Brain microvascular endothelial cell (primary cell): ENCODE results near the gene TNRC6B.

Experiments used
- DNase-seq: peaks from one replicate; pipeline ENCODE4 v3.0.0-alpha.2; 2020
- H3K27ac ChIP-seq: fragments of 250-450 bp; sonication (Bioruptor Pico); 2 replicates; pipeline ENCODE4 v1.5.1; 2020; ENCODE audit warnings: mild to moderate bottlenecking, moderate library complexity
- H3K27me3 ChIP-seq: fragments of 250-450 bp; sonication (Bioruptor Pico); replicated peaks from 2 replicates; pipeline ENCODE4 v1.5.1; 2020; ENCODE audit warnings: mild to moderate bottlenecking
- H3K36me3 ChIP-seq: fragments of 250-450 bp; sonication (Bioruptor Pico); replicated peaks from 2 replicates; pipeline ENCODE4 v1.5.1; 2020; ENCODE audit warnings: mild to moderate bottlenecking
- H3K4me3 ChIP-seq: 2 replicates; pipeline ENCODE4 v1.5.1; 2011; ENCODE audit warnings: low read depth, mild to moderate bottlenecking, control low read depth, low read length, moderate library complexity
- CTCF ChIP-seq: IDR thresholded peaks from 2 replicates; pipeline ENCODE4 v1.5.1; 2011; ENCODE audit warnings: low read depth, mild to moderate bottlenecking, moderate library complexity, low read length, control low read depth, inconsistent platforms; ENCODE audit errors: missing control alignments
- in situ Hi-C: cut with HindIII; loops from 2 replicates; pipeline ENCODE4 v1.10.0; 2017; ENCODE audit warnings: low sequenced_read_pairs, low pct_ligation_motif_present

TNRC6B gene

GRCh38 chr22:40313007-40313406 lies 135.3 kb downstream of the TNRC6B start:
- Histone ChIP-seq H3K27ac (no peak overlapping the region), H3K36me3 (peaks cover 59% of the 10 kb centered on the region), H3K27me3 (no peaks in the 10 kb centered on the region), H3K4me3 (no peak overlapping the region)
- in situ Hi-C loops = no loop called here
- DNase-seq = no peak
- no peak for TF ChIP-seq CTCF

GRCh38 chr22:40314041-40314440 lies 136.3 kb downstream of the TNRC6B start:
- H3K27me3 ChIP-seq = no peaks in the 10 kb centered on the region
- in situ Hi-C loops = no loop called here
- H3K36me3 ChIP-seq = peaks cover 53% of the 10 kb centered on the region
- H3K4me3 ChIP-seq = no peak overlapping the region
- no peak for DNase-seq
- H3K27ac ChIP-seq = no peak overlapping the region
- no peak for TF ChIP-seq CTCF

GRCh38 chr22:40320687-40321086 lies 143.0 kb downstream of the TNRC6B start:
- Histone ChIP-seq H3K4me3 (no peak overlapping the region), H3K27ac (no peak overlapping the region), H3K27me3 (no peaks in the 10 kb centered on the region), H3K36me3 (peaks cover 35% of the 10 kb centered on the region)
- DNase-seq = no peak
- TF ChIP-seq CTCF = no peak
- in situ Hi-C loops = no loop called here

GRCh38 chr22:40322021-40322420 lies 144.3 kb downstream of the TNRC6B start:
- no peaks in the 10 kb centered on the region for H3K27me3 ChIP-seq
- in situ Hi-C loops = no loop called here
- no peak for DNase-seq
- no peak for TF ChIP-seq CTCF
- no peak overlapping the region for H3K27ac ChIP-seq
- H3K36me3 ChIP-seq = peaks cover 26% of the 10 kb centered on the region
- no peak overlapping the region for H3K4me3 ChIP-seq

GRCh38 chr22:40322818-40323447 lies 145.2 kb downstream of the TNRC6B start:
- H3K27ac ChIP-seq = no peak overlapping the region
- in situ Hi-C loops = no loop called here
- H3K27me3 ChIP-seq = no peaks in the 10 kb centered on the region
- H3K4me3 ChIP-seq = no peak overlapping the region
- TF ChIP-seq CTCF = no peak
- peaks cover 17% of the 10 kb centered on the region for H3K36me3 ChIP-seq
- no peak for DNase-seq

- no peak for TF ChIP-seq CTCF
- Histone ChIP-seq H3K27me3 (no peaks in the 10 kb centered on the region), H3K27ac (no peak overlapping the region), H3K4me3 (no peak overlapping the region), H3K36me3 (peaks cover 14% of the 10 kb centered on the region)
- DNase-seq = no peak
- in situ Hi-C loops = no loop called here
Observed at GRCh38 chr22:40323681-40324171, 146.0 kb downstream of the TNRC6B start.
